ENCODE measurements around the gene C1S.
"Not testable (repeated sequence)": the region's sequence is repeated elsewhere in the genome, so short reads cannot be mapped to it uniquely, and the experiment has no call there.

The C1S gene

GRCh38 chr12:7060353-7060954, at the start of gene C1S:
Gene C1S (plus strand): TSS chr12:7060718. CDS start chr12:7061913, 1,195 bp downstream.
- peaks cover 0 to 8% of the 10 kb centered on the region in 2 donors for H3K4me1 ChIP-seq (ENCODE audit: control insufficient read depth in 2 of 2, insufficient read depth in 2 of 2, low read length in 2 of 2)
- no peaks in the 10 kb centered on the region for H3K9me3 ChIP-seq (ENCODE audit: control insufficient read depth in 2 of 2, low read length in 2 of 2)
- peak within 1 kb of the TSS; percentile 54 to 76 for H3K27ac ChIP-seq (ENCODE audit: low read depth in 2 of 2, low read length in 2 of 2)
- H3K4me3 ChIP-seq (ENCODE audit: low read length in 2 of 2), result peak within 1 kb of the TSS; percentile 37 to 62
- peak within 1 kb of the TSS; percentile 43 to 58 for H3K9ac ChIP-seq (ENCODE audit: low read depth in 1 of 2, low read length in 2 of 2)
- peaks cover 3 to 6% of the 10 kb centered on the region in 2 donors for H3K27me3 ChIP-seq (ENCODE audit: control insufficient read depth in 2 of 2, insufficient read depth in 2 of 2, low read length in 2 of 2)
- H3K36me3 ChIP-seq (ENCODE audit: control insufficient read depth in 2 of 2, insufficient read depth in 2 of 2, low read length in 2 of 2), result no peaks in the 10 kb centered on the region

- H3K36me3 ChIP-seq (ENCODE audit: control insufficient read depth in 2 of 2, insufficient read depth in 2 of 2, low read length in 2 of 2), result peaks cover 7 to 14% of the 10 kb centered on the region in 2 donors
- H3K9me3 ChIP-seq (ENCODE audit: control insufficient read depth in 2 of 2, low read length in 2 of 2); H3K4me3 ChIP-seq (ENCODE audit: low read length in 2 of 2); H3K27ac ChIP-seq (ENCODE audit: low read depth in 2 of 2, low read length in 2 of 2); H3K4me1 ChIP-seq (ENCODE audit: control insufficient read depth in 2 of 2, insufficient read depth in 2 of 2, low read length in 2 of 2); H3K27me3 ChIP-seq (ENCODE audit: control insufficient read depth in 2 of 2, insufficient read depth in 2 of 2, low read length in 2 of 2); H3K9ac ChIP-seq (ENCODE audit: low read depth in 1 of 2, low read length in 2 of 2): not testable (repeated sequence)
Measured at GRCh38 chr12:7011398-7011797, 49.1 kb upstream of the C1S start.

GRCh38 chr12:7012024-7012607, 48.4 kb upstream of the C1S start:
- Histone ChIP-seq H3K27ac (ENCODE audit: low read depth in 2 of 2, low read length in 2 of 2) (no peak overlapping the region), H3K36me3 (ENCODE audit: control insufficient read depth in 2 of 2, insufficient read depth in 2 of 2, low read length in 2 of 2) (peaks cover 7 to 14% of the 10 kb centered on the region in 2 donors), H3K27me3 (ENCODE audit: control insufficient read depth in 2 of 2, insufficient read depth in 2 of 2, low read length in 2 of 2) (no peaks in the 10 kb centered on the region), H3K9ac (ENCODE audit: low read depth in 1 of 2, low read length in 2 of 2) (no peak overlapping the region), H3K4me1 (ENCODE audit: control insufficient read depth in 2 of 2, insufficient read depth in 2 of 2, low read length in 2 of 2) (peaks cover 2 to 14% of the 10 kb centered on the region in 2 donors), H3K9me3 (ENCODE audit: control insufficient read depth in 2 of 2, low read length in 2 of 2) (no peaks in the 10 kb centered on the region), H3K4me3 (ENCODE audit: low read length in 2 of 2) (no peak overlapping the region)

- H3K4me3 ChIP-seq (ENCODE audit: low read length in 2 of 2), result no peak overlapping the region
- no peak overlapping the region for H3K27ac ChIP-seq (ENCODE audit: low read depth in 2 of 2, low read length in 2 of 2)
- peaks cover 7 to 14% of the 10 kb centered on the region in 2 donors for H3K36me3 ChIP-seq (ENCODE audit: control insufficient read depth in 2 of 2, insufficient read depth in 2 of 2, low read length in 2 of 2)
- peaks cover 8 to 15% of the 10 kb centered on the region in 2 donors for H3K4me1 ChIP-seq (ENCODE audit: control insufficient read depth in 2 of 2, insufficient read depth in 2 of 2, low read length in 2 of 2)
- H3K9me3 ChIP-seq (ENCODE audit: control insufficient read depth in 2 of 2, low read length in 2 of 2), result no peaks in the 10 kb centered on the region
- H3K9ac ChIP-seq (ENCODE audit: low read depth in 1 of 2, low read length in 2 of 2), result no peak overlapping the region
- H3K27me3 ChIP-seq (ENCODE audit: control insufficient read depth in 2 of 2, insufficient read depth in 2 of 2, low read length in 2 of 2), result no peaks in the 10 kb centered on the region
Measured at GRCh38 chr12:7013101-7013500, 47.4 kb upstream of the C1S start.

GRCh38 chr12:7015555-7016370, 44.8 kb upstream of the C1S start:
- Histone ChIP-seq H3K27ac (ENCODE audit: low read depth in 2 of 2, low read length in 2 of 2) (no peak overlapping the region), H3K4me3 (ENCODE audit: low read length in 2 of 2) (peak overlapping the region in 1 of 2 donors; percentile 7), H3K36me3 (ENCODE audit: control insufficient read depth in 2 of 2, insufficient read depth in 2 of 2, low read length in 2 of 2) (peaks cover 7 to 11% of the 10 kb centered on the region in 2 donors), H3K9ac (ENCODE audit: low read depth in 1 of 2, low read length in 2 of 2) (peak overlapping the region in 1 of 2 donors; percentile 5), H3K4me1 (ENCODE audit: control insufficient read depth in 2 of 2, insufficient read depth in 2 of 2, low read length in 2 of 2) (peaks cover 12 to 15% of the 10 kb centered on the region in 2 donors), H3K9me3 (ENCODE audit: control insufficient read depth in 2 of 2, low read length in 2 of 2) (no peaks in the 10 kb centered on the region), H3K27me3 (ENCODE audit: control insufficient read depth in 2 of 2, insufficient read depth in 2 of 2, low read length in 2 of 2) (no peaks in the 10 kb centered on the region)

GRCh38 chr12:7016958-7017571, 43.5 kb upstream of the C1S start:
- peaks cover 7 to 11% of the 10 kb centered on the region in 2 donors for H3K36me3 ChIP-seq (ENCODE audit: control insufficient read depth in 2 of 2, insufficient read depth in 2 of 2, low read length in 2 of 2)
- peaks cover 12 to 15% of the 10 kb centered on the region in 2 donors for H3K4me1 ChIP-seq (ENCODE audit: control insufficient read depth in 2 of 2, insufficient read depth in 2 of 2, low read length in 2 of 2)
- H3K4me3 ChIP-seq (ENCODE audit: low read length in 2 of 2), result peak overlapping the region; percentile 95 to 97
- H3K9me3 ChIP-seq (ENCODE audit: control insufficient read depth in 2 of 2, low read length in 2 of 2), result no peaks in the 10 kb centered on the region
- peak overlapping the region; percentile 89 to 93 for H3K27ac ChIP-seq (ENCODE audit: low read depth in 2 of 2, low read length in 2 of 2)
- peak overlapping the region; percentile 9 to 91 for H3K9ac ChIP-seq (ENCODE audit: low read depth in 1 of 2, low read length in 2 of 2)
- no peaks in the 10 kb centered on the region for H3K27me3 ChIP-seq (ENCODE audit: control insufficient read depth in 2 of 2, insufficient read depth in 2 of 2, low read length in 2 of 2)

- no peaks in the 10 kb centered on the region for H3K27me3 ChIP-seq (ENCODE audit: control insufficient read depth in 2 of 2, insufficient read depth in 2 of 2, low read length in 2 of 2)
- no peaks in the 10 kb centered on the region for H3K9me3 ChIP-seq (ENCODE audit: control insufficient read depth in 2 of 2, low read length in 2 of 2)
- peak overlapping the region; percentile 95 to 97 for H3K4me3 ChIP-seq (ENCODE audit: low read length in 2 of 2)
- H3K9ac ChIP-seq (ENCODE audit: low read depth in 1 of 2, low read length in 2 of 2), result peak overlapping the region; percentile 85 to 91
- peaks cover 7% of the 10 kb centered on the region in 2 donors for H3K36me3 ChIP-seq (ENCODE audit: control insufficient read depth in 2 of 2, insufficient read depth in 2 of 2, low read length in 2 of 2)
- H3K4me1 ChIP-seq (ENCODE audit: control insufficient read depth in 2 of 2, insufficient read depth in 2 of 2, low read length in 2 of 2), result peaks cover 12 to 15% of the 10 kb centered on the region in 2 donors
- peak overlapping the region; percentile 89 to 93 for H3K27ac ChIP-seq (ENCODE audit: low read depth in 2 of 2, low read length in 2 of 2)
Measured at GRCh38 chr12:7017870-7018349, 42.6 kb upstream of the C1S start.

GRCh38 chr12:7018350-7019042, 42.0 kb upstream of the C1S start, which contains the start of gene LPCAT3:
Gene LPCAT3 (minus strand): TSS chr12:7018476. CDS start chr12:7018424, 52 bp downstream.
- no peaks in the 10 kb centered on the region for H3K27me3 ChIP-seq (ENCODE audit: control insufficient read depth in 2 of 2, insufficient read depth in 2 of 2, low read length in 2 of 2)
- H3K36me3 ChIP-seq (ENCODE audit: control insufficient read depth in 2 of 2, insufficient read depth in 2 of 2, low read length in 2 of 2), result peaks cover 1 to 3% of the 10 kb centered on the region in 2 donors
- peaks cover 12 to 15% of the 10 kb centered on the region in 2 donors for H3K4me1 ChIP-seq (ENCODE audit: control insufficient read depth in 2 of 2, insufficient read depth in 2 of 2, low read length in 2 of 2)
- H3K4me3 ChIP-seq (ENCODE audit: low read length in 2 of 2), result peak within 1 kb of the TSS; percentile 95 to 97
- H3K27ac ChIP-seq (ENCODE audit: low read depth in 2 of 2, low read length in 2 of 2), result peak within 1 kb of the TSS; percentile 89 to 93
- no peaks in the 10 kb centered on the region for H3K9me3 ChIP-seq (ENCODE audit: control insufficient read depth in 2 of 2, low read length in 2 of 2)
- peak within 1 kb of the TSS; percentile 85 to 91 for H3K9ac ChIP-seq (ENCODE audit: low read depth in 1 of 2, low read length in 2 of 2)

GRCh38 chr12:7019043-7019569, 41.4 kb upstream of the C1S start:
- Histone ChIP-seq H3K4me3 (ENCODE audit: low read length in 2 of 2) (peak overlapping the region; percentile 95 to 97), H3K9ac (ENCODE audit: low read depth in 1 of 2, low read length in 2 of 2) (peak overlapping the region; percentile 71 to 91)

More at GRCh38 chr12:7019043-7019569, 41.4 kb upstream of the C1S start:
- peaks cover 12 to 15% of the 10 kb centered on the region in 2 donors for H3K4me1 ChIP-seq (ENCODE audit: control insufficient read depth in 2 of 2, insufficient read depth in 2 of 2, low read length in 2 of 2)
- peaks cover 0 to 3% of the 10 kb centered on the region in 2 donors for H3K36me3 ChIP-seq (ENCODE audit: control insufficient read depth in 2 of 2, insufficient read depth in 2 of 2, low read length in 2 of 2)
- no peaks in the 10 kb centered on the region for H3K9me3 ChIP-seq (ENCODE audit: control insufficient read depth in 2 of 2, low read length in 2 of 2)
- peak overlapping the region; percentile 89 to 93 for H3K27ac ChIP-seq (ENCODE audit: low read depth in 2 of 2, low read length in 2 of 2)
- H3K27me3 ChIP-seq (ENCODE audit: control insufficient read depth in 2 of 2, insufficient read depth in 2 of 2, low read length in 2 of 2), result no peaks in the 10 kb centered on the region
